Hepatic stellate cell (primary cell): ENCODE results near the gene ZDHHC24.
A peak's percentile ranks its signal among the peaks of the same experiment; 100 is the strongest.
"Not testable (repeated sequence)": the region's sequence is repeated elsewhere in the genome, so short reads cannot be mapped to it uniquely, and the experiment has no call there.

ENCODE experiments used
- DNase-seq: peaks from one replicate; pipeline ENCODE4 v3.0.0; 2011; ENCODE audit warnings: low spot score

Gene ZDHHC24

GRCh38 chr11:66545701-66546367 is at the start of gene ZDHHC24:
Gene ZDHHC24, minus strand, starts transcription at chr11:66546048. Its CDS starts 45 bp downstream, at chr11:66546003.
- peak; percentile 99 for DNase-seq

- DNase-seq: peak; percentile 77
These were observed 49.5 kb upstream of the ZDHHC24 start for GRCh38 chr11:66595245-66595904.

- no peak for DNase-seq
These were observed 47.8 kb upstream of the ZDHHC24 start for GRCh38 chr11:66593650-66594049.

GRCh38 chr11:66593303-66593635 is 47.4 kb upstream of the ZDHHC24 start:
- peak; percentile 33 for DNase-seq

- DNase-seq: peak; percentile 100
These were observed 46.8 kb upstream of the ZDHHC24 start, which contains the start of the genes CCDC87 and CCS for GRCh38 chr11:66592457-66593302. Gene CCDC87, minus strand, starts transcription at chr11:66593063. Its CDS starts 48 bp downstream, at chr11:66593015. Gene CCS, plus strand, starts transcription at chr11:66593185. Its CDS starts 77 bp downstream, at chr11:66593262.

DNA sequence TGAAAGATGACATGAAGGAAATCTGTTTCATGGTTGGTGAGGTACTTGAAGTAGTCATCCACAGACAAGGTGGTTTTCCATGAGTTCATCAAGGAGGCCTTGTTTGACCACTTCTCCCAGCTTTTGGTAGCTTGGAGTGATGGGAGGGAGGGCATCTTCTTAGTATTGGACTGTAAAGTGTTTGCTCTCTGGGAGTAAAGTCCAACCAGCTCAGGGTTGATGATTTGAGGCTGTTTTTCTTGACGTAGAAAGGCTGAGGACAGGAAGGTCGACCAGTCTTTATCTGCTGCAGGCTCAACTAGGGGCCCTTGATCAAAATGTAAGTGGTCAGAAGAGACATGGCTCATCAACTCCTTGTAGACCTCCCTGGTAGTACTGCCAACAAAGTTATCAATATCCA is 45.3 kb upstream of the ZDHHC24 start:
- no peak for DNase-seq

DNA sequence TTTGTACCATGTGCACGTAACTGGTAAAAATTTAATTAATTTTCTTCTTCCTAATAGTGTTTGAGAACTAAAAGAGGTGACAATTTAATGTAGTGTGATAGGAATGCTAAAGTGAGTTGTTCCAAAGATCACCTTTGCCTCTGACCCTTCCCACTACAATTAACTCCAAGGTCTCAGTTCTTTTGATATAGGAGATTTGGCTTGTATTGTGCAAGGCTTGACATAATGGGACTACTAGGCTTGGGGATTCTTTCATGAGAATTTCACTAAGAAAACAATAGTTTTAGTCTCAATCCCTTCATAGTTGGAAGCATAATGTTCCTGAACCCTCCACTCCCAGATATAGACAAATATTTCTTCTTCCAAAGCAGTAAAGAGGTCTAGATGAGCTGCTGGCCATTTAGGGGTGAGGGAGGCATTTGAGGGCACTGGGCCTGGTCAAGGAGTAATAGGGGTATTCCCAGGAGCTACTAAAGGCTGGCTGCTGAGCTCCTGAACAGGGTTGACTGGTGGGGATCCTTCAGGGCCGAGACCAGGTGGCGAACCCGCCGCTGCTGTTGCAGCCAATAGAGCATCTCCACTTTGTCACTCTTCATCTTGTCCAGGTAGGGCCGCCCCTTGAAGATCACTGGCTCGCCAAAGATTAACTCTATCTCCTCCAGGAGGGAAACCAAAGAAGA is 44.3 kb upstream of the ZDHHC24 start:
- DNase-seq: no peak

DNA sequence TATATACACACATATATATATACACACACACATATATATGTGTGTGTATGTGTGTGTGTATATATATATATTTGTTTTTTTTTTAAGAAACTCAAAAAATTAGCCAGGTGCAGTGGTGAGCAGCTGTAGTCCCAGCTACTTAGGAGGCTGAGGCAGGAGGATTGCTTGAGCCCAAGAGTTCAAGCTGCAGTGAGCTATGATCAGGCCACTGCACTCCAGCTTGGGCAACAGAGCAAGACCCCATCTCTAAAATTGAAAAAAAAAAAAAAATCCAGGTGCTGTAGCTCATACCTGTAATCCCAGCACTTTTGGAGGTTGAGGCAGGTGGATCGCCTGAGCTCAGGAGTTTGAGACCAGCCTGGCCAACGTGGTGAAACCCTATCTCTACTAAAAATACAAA is 43.5 kb upstream of the ZDHHC24 start:
- not testable (repeated sequence) for DNase-seq

- DNase-seq: no peak
These were observed 40.3 kb upstream of the ZDHHC24 start for GRCh38 chr11:66586136-66586535.

DNA sequence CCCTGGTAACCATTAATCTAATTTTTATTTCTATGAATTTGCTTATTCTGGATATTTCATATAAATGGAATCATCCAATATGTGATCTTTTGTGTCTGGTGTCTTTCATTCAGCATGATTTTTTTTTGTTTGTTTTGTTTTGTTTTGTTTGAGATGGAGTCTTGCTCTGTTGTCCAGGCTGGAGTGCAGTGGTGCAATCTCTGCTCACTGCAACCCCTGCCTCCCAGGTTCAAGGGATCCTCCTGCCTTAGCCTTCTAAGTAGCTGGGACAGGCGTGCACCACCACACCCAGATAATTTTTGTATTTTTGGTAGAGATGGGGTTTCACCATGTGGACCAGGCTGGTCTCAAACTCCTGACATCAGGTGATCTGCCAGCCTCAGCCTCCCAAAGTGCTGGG is 39.6 kb upstream of the ZDHHC24 start:
- DNase-seq: not testable (repeated sequence)

- not testable (repeated sequence) for DNase-seq
These were observed 36.8 kb upstream of the ZDHHC24 start for GRCh38 chr11:66582565-66583147.

GRCh38 chr11:66581261-66581660 is 35.4 kb upstream of the ZDHHC24 start:
- no peak for DNase-seq

- no peak for DNase-seq
These were observed 35.0 kb upstream of the ZDHHC24 start for GRCh38 chr11:66580803-66581202.

- DNase-seq: peak; percentile 88
These were observed 33.3 kb upstream of the ZDHHC24 start for GRCh38 chr11:66579017-66579606.

DNA sequence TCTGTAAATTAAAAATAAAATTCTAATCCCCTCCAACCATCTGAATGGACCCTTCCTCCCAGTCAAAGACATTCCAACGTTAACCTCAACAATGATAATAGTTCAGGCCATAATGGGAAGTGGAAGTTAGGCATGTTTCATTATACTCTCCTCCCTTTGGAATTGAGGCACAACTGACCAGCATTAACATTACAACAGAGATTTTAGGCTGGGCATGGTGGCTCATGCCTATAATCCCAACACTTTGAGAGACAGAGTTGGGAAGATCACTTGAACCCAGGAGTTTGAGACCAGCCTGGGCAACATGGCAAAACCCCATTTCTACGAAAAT is 25.0 kb upstream of the ZDHHC24 start:
- no peak for DNase-seq

GRCh38 chr11:66570079-66570849 is 24.4 kb upstream of the ZDHHC24 start:
- no peak for DNase-seq

GRCh38 chr11:66569076-66569475 is 23.2 kb upstream of the ZDHHC24 start:
- no peak for DNase-seq

- peak; percentile 98 for DNase-seq
These were observed 22.5 kb upstream of the ZDHHC24 start, which contains the start of gene CTSF for GRCh38 chr11:66568124-66568916. Gene CTSF, minus strand, starts transcription at chr11:66568606. Its CDS starts 120 bp downstream, at chr11:66568486.

DNA sequence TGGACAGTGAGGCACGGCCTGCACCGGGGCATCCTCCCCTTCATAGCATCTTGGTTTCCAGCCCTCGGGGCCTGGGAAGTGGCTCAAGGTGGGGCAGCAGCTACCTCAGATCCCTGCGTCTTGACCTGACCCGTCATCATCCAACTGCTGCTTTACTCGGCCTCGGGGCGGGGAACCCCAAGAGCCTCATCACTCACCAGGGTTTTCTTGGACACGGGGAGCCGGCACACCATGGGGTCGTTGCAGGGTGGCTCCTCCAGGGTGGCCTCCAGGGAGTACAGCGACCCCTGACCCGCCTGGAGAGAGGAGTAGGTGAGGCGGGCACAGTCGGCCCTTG is 21.9 kb upstream of the ZDHHC24 start:
- DNase-seq: no peak

DNA sequence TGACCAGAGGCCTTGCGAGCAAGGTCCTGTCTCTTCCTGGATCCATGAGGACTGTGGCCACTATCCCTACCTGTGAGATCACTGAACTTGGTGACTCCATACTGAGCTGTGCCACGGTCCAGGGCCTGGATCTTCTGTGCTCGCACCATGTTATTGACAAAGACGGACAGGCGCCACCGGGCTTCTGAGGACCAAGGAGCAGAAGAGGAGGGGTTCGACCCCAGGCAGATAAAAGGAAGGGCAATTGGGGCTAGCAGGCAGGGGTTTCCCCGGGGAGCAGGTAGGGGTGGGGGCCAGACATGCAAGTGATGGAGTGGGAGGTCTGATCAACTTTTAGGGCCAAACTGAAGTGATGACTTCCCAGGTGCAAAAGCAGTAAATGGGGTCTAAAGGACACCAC is 20.4 kb upstream of the ZDHHC24 start:
- DNase-seq: no peak
